ENCODE data around the gene ABCA4.

ABCA4 gene

GRCh38 chr1:94118013-94118412 is 2.9 kb downstream of the ABCA4 start:
- WGBS, 2 donors (ENCODE audit: extremely low coverage in 2 of 2, insufficient read length in 2 of 2, insufficient replicate concordance in 1 of 2), result no CpG with 5 or more reads among the region's 7 CpGs

GRCh38 chr1:94117259-94117851 is 3.6 kb downstream of the ABCA4 start:
- no peak overlapping the region for H3K27ac ChIP-seq (replicated peaks; ENCODE audit: low read length)
- no peak overlapping the region for H2BK5ac ChIP-seq (ENCODE audit: low read length)
- no peak overlapping the region for H2BK15ac ChIP-seq (ENCODE audit: low read length)
- no peak overlapping the region for H3K4me2 ChIP-seq (ENCODE audit: insufficient read depth, low read length, poor library complexity, severe bottlenecking)
- DNase-seq (ENCODE audit: low spot score), result no peak
- no peak overlapping the region for H3K4ac ChIP-seq (ENCODE audit: low read length)
- peak overlapping the region; percentile 13 for H2AFZ ChIP-seq (ENCODE audit: low read length)
- H2BK12ac ChIP-seq (ENCODE audit: low read length), result peak overlapping the region; percentile 87
- H3K9ac ChIP-seq (ENCODE audit: low read depth, low read length, poor library complexity), result no peak overlapping the region
- no peak overlapping the region for H4K91ac ChIP-seq (ENCODE audit: low read depth, low read length, poor library complexity)
- H3K27me3 ChIP-seq (ENCODE audit: control insufficient read depth in 3 of 3, insufficient read depth in 3 of 3, low read depth in 1 of 3, low read length in 3 of 3), result no peaks in the 10 kb centered on the region
- no CpG with 5 or more reads among the region's 14 CpGs for WGBS, 2 donors (ENCODE audit: extremely low coverage in 2 of 2, insufficient read length in 2 of 2, insufficient replicate concordance in 1 of 2)
- H3K14ac ChIP-seq (ENCODE audit: low read length), result no peak overlapping the region
- no peak overlapping the region for H3K23ac ChIP-seq (ENCODE audit: low read depth, low read length, poor library complexity)
- H3K18ac ChIP-seq (ENCODE audit: low read length), result peak overlapping the region; percentile 54
- no peaks in the 10 kb centered on the region for H3K36me3 ChIP-seq (replicated peaks in 1 of 2; ENCODE audit: control insufficient read depth in 2 of 2, insufficient read depth in 2 of 2, low read length in 2 of 2)
- H4K8ac ChIP-seq (ENCODE audit: low read depth, low read length), result no peak overlapping the region
- H3K9me3 ChIP-seq (replicated peaks in 1 of 2; ENCODE audit: control insufficient read depth in 2 of 2, insufficient read depth in 1 of 2, low read depth in 1 of 2, low read length in 2 of 2), result no peaks in the 10 kb centered on the region
- peak overlapping the region; percentile 68 for H2BK120ac ChIP-seq (ENCODE audit: low read depth, low read length)
- H3K79me1 ChIP-seq (ENCODE audit: low read depth, low read length), result no peaks in the 10 kb centered on the region
- H3K4me1 ChIP-seq (ENCODE audit: control insufficient read depth in 2 of 2, insufficient read depth in 1 of 2, low read depth in 1 of 2, low read length in 2 of 2), result peaks cover 39 to 40% of the 10 kb centered on the region in 2 donors
- H3K4me3 ChIP-seq (ENCODE audit: low read length in 2 of 2), result no peak overlapping the region
- peak overlapping the region; percentile 57 for H2AK5ac ChIP-seq (ENCODE audit: low read depth, low read length)

More at GRCh38 chr1:94118013-94118412, 2.9 kb downstream of the ABCA4 start:
- H3K23ac ChIP-seq (ENCODE audit: low read depth, low read length, poor library complexity), result no peak overlapping the region
- H3K36me3 ChIP-seq (replicated peaks in 1 of 2; ENCODE audit: control insufficient read depth in 2 of 2, insufficient read depth in 2 of 2, low read length in 2 of 2), result no peaks in the 10 kb centered on the region
- no peak overlapping the region for H2BK5ac ChIP-seq (ENCODE audit: low read length)
- no peak overlapping the region for H3K4ac ChIP-seq (ENCODE audit: low read length)
- H3K18ac ChIP-seq (ENCODE audit: low read length), result no peak overlapping the region
- no peak overlapping the region for H3K27ac ChIP-seq (replicated peaks; ENCODE audit: low read length)
- H3K27me3 ChIP-seq (ENCODE audit: control insufficient read depth in 3 of 3, insufficient read depth in 3 of 3, low read depth in 1 of 3, low read length in 3 of 3), result no peaks in the 10 kb centered on the region
- no peaks in the 10 kb centered on the region for H3K79me1 ChIP-seq (ENCODE audit: low read depth, low read length)
- H3K4me2 ChIP-seq (ENCODE audit: insufficient read depth, low read length, poor library complexity, severe bottlenecking), result no peak overlapping the region
- H2BK12ac ChIP-seq (ENCODE audit: low read length), result no peak overlapping the region
- H2AK5ac ChIP-seq (ENCODE audit: low read depth, low read length), result no peak overlapping the region
- H3K4me3 ChIP-seq (ENCODE audit: low read length in 2 of 2), result no peak overlapping the region
- no peak overlapping the region for H4K8ac ChIP-seq (ENCODE audit: low read depth, low read length)
- no peak overlapping the region for H3K14ac ChIP-seq (ENCODE audit: low read length)
- H2BK15ac ChIP-seq (ENCODE audit: low read length), result no peak overlapping the region
- H3K4me1 ChIP-seq (ENCODE audit: control insufficient read depth in 2 of 2, insufficient read depth in 1 of 2, low read depth in 1 of 2, low read length in 2 of 2), result peaks cover 39 to 40% of the 10 kb centered on the region in 2 donors
- DNase-seq (ENCODE audit: low spot score), result no peak
- H2AFZ ChIP-seq (ENCODE audit: low read length), result no peak overlapping the region
- H4K91ac ChIP-seq (ENCODE audit: low read depth, low read length, poor library complexity), result no peak overlapping the region
- H3K9ac ChIP-seq (ENCODE audit: low read depth, low read length, poor library complexity), result no peak overlapping the region
- H2BK120ac ChIP-seq (ENCODE audit: low read depth, low read length), result no peak overlapping the region
- H3K9me3 ChIP-seq (replicated peaks in 1 of 2; ENCODE audit: control insufficient read depth in 2 of 2, insufficient read depth in 1 of 2, low read depth in 1 of 2, low read length in 2 of 2), result no peaks in the 10 kb centered on the region

- no peak overlapping the region for H3K9ac ChIP-seq (ENCODE audit: low read depth, low read length, poor library complexity)
- no peak overlapping the region for H2BK5ac ChIP-seq (ENCODE audit: low read length)
- H3K27me3 ChIP-seq (ENCODE audit: control insufficient read depth in 3 of 3, insufficient read depth in 3 of 3, low read depth in 1 of 3, low read length in 3 of 3), result no peaks in the 10 kb centered on the region
- H3K36me3 ChIP-seq (replicated peaks in 1 of 2; ENCODE audit: control insufficient read depth in 2 of 2, insufficient read depth in 2 of 2, low read length in 2 of 2), result no peaks in the 10 kb centered on the region
- no peaks in the 10 kb centered on the region for H3K9me3 ChIP-seq (replicated peaks in 1 of 2; ENCODE audit: control insufficient read depth in 2 of 2, insufficient read depth in 1 of 2, low read depth in 1 of 2, low read length in 2 of 2)
- H2BK15ac ChIP-seq (ENCODE audit: low read length), result no peak overlapping the region
- H4K8ac ChIP-seq (ENCODE audit: low read depth, low read length), result no peak overlapping the region
- no peak overlapping the region for H2AK5ac ChIP-seq (ENCODE audit: low read depth, low read length)
- no peak overlapping the region for H3K18ac ChIP-seq (ENCODE audit: low read length)
- H3K4me1 ChIP-seq (ENCODE audit: control insufficient read depth in 2 of 2, insufficient read depth in 1 of 2, low read depth in 1 of 2, low read length in 2 of 2), result peaks cover 32 to 40% of the 10 kb centered on the region in 2 donors
- no peak overlapping the region for H2BK120ac ChIP-seq (ENCODE audit: low read depth, low read length)
- no peak overlapping the region for H3K4me3 ChIP-seq (ENCODE audit: low read length in 2 of 2)
- DNase-seq (ENCODE audit: low spot score), result no peak
- no peak overlapping the region for H3K23ac ChIP-seq (ENCODE audit: low read depth, low read length, poor library complexity)
- H4K91ac ChIP-seq (ENCODE audit: low read depth, low read length, poor library complexity), result no peak overlapping the region
- peak overlapping the region; percentile 46 for H2AFZ ChIP-seq (ENCODE audit: low read length)
- no peak overlapping the region for H3K14ac ChIP-seq (ENCODE audit: low read length)
- H2BK12ac ChIP-seq (ENCODE audit: low read length), result no peak overlapping the region
- no peaks in the 10 kb centered on the region for H3K79me1 ChIP-seq (ENCODE audit: low read depth, low read length)
- H3K4me2 ChIP-seq (ENCODE audit: insufficient read depth, low read length, poor library complexity, severe bottlenecking), result no peak overlapping the region
- no peak overlapping the region for H3K4ac ChIP-seq (ENCODE audit: low read length)
- H3K27ac ChIP-seq (replicated peaks; ENCODE audit: low read length), result no peak overlapping the region
- WGBS, 2 donors (ENCODE audit: extremely low coverage in 2 of 2, insufficient read length in 2 of 2, insufficient replicate concordance in 1 of 2), result no CpG with 5 or more reads among the region's 6 CpGs
Measured at GRCh38 chr1:94115900-94116436, 5.0 kb downstream of the ABCA4 start.

- H4K91ac ChIP-seq (ENCODE audit: low read depth, low read length, poor library complexity), result no peak overlapping the region
- no peak overlapping the region for H3K27ac ChIP-seq (replicated peaks; ENCODE audit: low read length)
- WGBS, 2 donors (ENCODE audit: extremely low coverage in 2 of 2, insufficient read length in 2 of 2, insufficient replicate concordance in 1 of 2), result no CpG with 5 or more reads among the region's 10 CpGs
- H2BK5ac ChIP-seq (ENCODE audit: low read length), result no peak overlapping the region
- H3K4me3 ChIP-seq (ENCODE audit: low read length in 2 of 2), result no peak overlapping the region
- H3K23ac ChIP-seq (ENCODE audit: low read depth, low read length, poor library complexity), result no peak overlapping the region
- H3K18ac ChIP-seq (ENCODE audit: low read length), result no peak overlapping the region
- DNase-seq (ENCODE audit: low spot score), result no peak
- H3K9ac ChIP-seq (ENCODE audit: low read depth, low read length, poor library complexity), result no peak overlapping the region
- no peaks in the 10 kb centered on the region for H3K36me3 ChIP-seq (replicated peaks in 1 of 2; ENCODE audit: control insufficient read depth in 2 of 2, insufficient read depth in 2 of 2, low read length in 2 of 2)
- H4K8ac ChIP-seq (ENCODE audit: low read depth, low read length), result no peak overlapping the region
- H3K4me2 ChIP-seq (ENCODE audit: insufficient read depth, low read length, poor library complexity, severe bottlenecking), result no peak overlapping the region
- H2AK5ac ChIP-seq (ENCODE audit: low read depth, low read length), result no peak overlapping the region
- H3K79me1 ChIP-seq (ENCODE audit: low read depth, low read length), result no peaks in the 10 kb centered on the region
- no peak overlapping the region for H3K14ac ChIP-seq (ENCODE audit: low read length)
- no peaks in the 10 kb centered on the region for H3K9me3 ChIP-seq (replicated peaks in 1 of 2; ENCODE audit: control insufficient read depth in 2 of 2, insufficient read depth in 1 of 2, low read depth in 1 of 2, low read length in 2 of 2)
- no peaks in the 10 kb centered on the region for H3K27me3 ChIP-seq (ENCODE audit: control insufficient read depth in 3 of 3, insufficient read depth in 3 of 3, low read depth in 1 of 3, low read length in 3 of 3)
- H2BK12ac ChIP-seq (ENCODE audit: low read length), result no peak overlapping the region
- H2AFZ ChIP-seq (ENCODE audit: low read length), result no peak overlapping the region
- H3K4me1 ChIP-seq (ENCODE audit: control insufficient read depth in 2 of 2, insufficient read depth in 1 of 2, low read depth in 1 of 2, low read length in 2 of 2), result peaks cover 28 to 40% of the 10 kb centered on the region in 2 donors
- H3K4ac ChIP-seq (ENCODE audit: low read length), result no peak overlapping the region
- H2BK15ac ChIP-seq (ENCODE audit: low read length), result no peak overlapping the region
- H2BK120ac ChIP-seq (ENCODE audit: low read depth, low read length), result no peak overlapping the region
Measured at GRCh38 chr1:94115254-94115899, 5.6 kb downstream of the ABCA4 start.

Data from neuronal stem cell (in vitro differentiated cells).